ENCODE data around the gene SDS.

SDS gene

GRCh38 chr12:113398346-113399290 lies 5.1 kb downstream of the SDS start:
- DNase-seq, result no peak

- DNase-seq, result no peak
Measured at GRCh38 chr12:113397497-113398197, 6.0 kb downstream of the SDS start.

GRCh38 chr12:113396828-113397496 lies 6.7 kb downstream of the SDS start:
- DNase-seq, result no peak

- no peak for DNase-seq
Measured at GRCh38 chr12:113396200-113396599, 7.5 kb downstream of the SDS start.

- no peak for DNase-seq
Measured at GRCh38 chr12:113395119-113395518, 8.6 kb downstream of the SDS start.

GRCh38 chr12:113393749-113394148 lies 9.9 kb downstream of the SDS start:
- no peak for DNase-seq

GRCh38 chr12:113392988-113393579 lies 10.6 kb downstream of the SDS start:
- DNase-seq, result no peak

GRCh38 chr12:113392520-113392919 lies 11.2 kb downstream of the SDS start:
- DNase-seq, result no peak

- DNase-seq, result no peak
Measured at GRCh38 chr12:113391650-113392337, 11.9 kb downstream of the SDS start.

GRCh38 chr12:113391145-113391544 lies 12.5 kb downstream of the SDS start:
- no peak for DNase-seq

- DNase-seq, result no peak
Measured at GRCh38 chr12:113390064-113391043, 13.3 kb downstream of the SDS start.

- DNase-seq, result no peak
Measured at GRCh38 chr12:113388351-113388750, 15.3 kb downstream of the SDS start.

- no peak for DNase-seq
Measured at GRCh38 chr12:113387631-113388030, 16.1 kb downstream of the SDS start.

GRCh38 chr12:113386866-113387566 lies 16.7 kb downstream of the SDS start:
- DNase-seq, result no peak

GRCh38 chr12:113385282-113385882 lies 18.3 kb downstream of the SDS start:
- no peak for DNase-seq

GRCh38 chr12:113384778-113385177 lies 18.9 kb downstream of the SDS start:
- DNase-seq, result no peak

GRCh38 chr12:113382206-113382605 lies 21.5 kb downstream of the SDS start:
- DNase-seq, result no peak

- DNase-seq, result no peak
Measured at GRCh38 chr12:113381220-113381619, 22.5 kb downstream of the SDS start.

GRCh38 chr12:113378291-113378690 lies 25.4 kb downstream of the SDS start:
- DNase-seq, result no peak

GRCh38 chr12:113374823-113375428 lies 28.8 kb downstream of the SDS start:
- DNase-seq, result no peak

Measured in activated T-cell treated with anti-CD3 and anti-CD28 coated beads for 4 hours (primary cell).